Fibroblast of lung (primary cell): ENCODE results near the gene HIVEP3. TPM values are rescaled to one million over a fixed set of nuclear protein-coding genes. Genes with fewer than 3 reads are reported as not detected.

Experiments used
- DNase-seq, 2 donors: peaks; one replicate each; pipeline versions ENCODE4 v3.0.0 to v3.0.0-alpha.2; 2010; ENCODE audit warnings: low read depth in 2 of 2
- H2AFZ ChIP-seq: 2 replicates; pipeline ENCODE4 v1.5.1; 2012; ENCODE audit warnings: low read length, control low read depth, inconsistent platforms
- H3K27ac ChIP-seq: 2 replicates; pipeline ENCODE4 v1.5.1; 2011; ENCODE audit warnings: low read length, control low read depth; ENCODE audit not compliant: insufficient read depth
- H3K27me3 ChIP-seq: 2 replicates; pipeline ENCODE4 v1.5.1; 2011; ENCODE audit warnings: mild to moderate bottlenecking, low read length; ENCODE audit not compliant: control insufficient read depth, insufficient read depth
- H3K36me3 ChIP-seq: 2 replicates; pipeline ENCODE4 v1.5.1; 2011; ENCODE audit warnings: low read length; ENCODE audit not compliant: control insufficient read depth, insufficient read depth
- H3K4me1 ChIP-seq: 2 replicates; pipeline ENCODE4 v1.5.1; 2011; ENCODE audit warnings: low read length; ENCODE audit not compliant: control insufficient read depth, insufficient read depth; ENCODE audit errors: extremely low read depth
- H3K4me2 ChIP-seq: 2 replicates; pipeline ENCODE4 v1.5.1; 2011; ENCODE audit warnings: low read length, control low read depth; ENCODE audit not compliant: insufficient read depth; ENCODE audit errors: extremely low read depth
- H3K4me3 ChIP-seq, 4 experiments: fragments of 200-600 bp in 1 of 4; sonication (generic) in 1 of 4; replicated peaks in 1 of 4; 2 replicates each; pipeline ENCODE4 v1.5.1; 2011 to 2016; ENCODE audit warnings: low read length in 4 of 4, low read depth in 3 of 4, mild to moderate bottlenecking in 3 of 4, control low read depth in 2 of 4, inconsistent platforms in 1 of 4, mixed read lengths in 1 of 4; ENCODE audit not compliant: insufficient read depth in 1 of 4; ENCODE audit errors: control extremely low read depth in 1 of 4
- H3K79me2 ChIP-seq: 2 replicates; pipeline ENCODE4 v1.5.1; 2012; ENCODE audit warnings: mild to moderate bottlenecking, low read length, inconsistent platforms; ENCODE audit not compliant: control insufficient read depth, insufficient read depth
- H3K9ac ChIP-seq: 2 replicates; pipeline ENCODE4 v1.5.1; 2011; ENCODE audit warnings: mild to moderate bottlenecking, low read length, control low read depth; ENCODE audit not compliant: insufficient read depth
- H3K9me3 ChIP-seq: 2 replicates; pipeline ENCODE4 v1.5.1; 2012; ENCODE audit warnings: low read depth, low read length; ENCODE audit not compliant: control insufficient read depth, insufficient read depth
- H4K20me1 ChIP-seq: 2 replicates; pipeline ENCODE4 v1.5.1; 2011; ENCODE audit warnings: low read length; ENCODE audit not compliant: control insufficient read depth, insufficient read depth; ENCODE audit errors: extremely low read depth
- CTCF ChIP-seq, 2 donors: IDR thresholded peaks in 1 of 2; conservative IDR thresholded peaks in 1 of 2; 1 replicate in 1 of 2; 2 replicates in 1 of 2; pipeline ENCODE4 v1.5.1; 2011 to 2012; ENCODE audit warnings: low read length in 2 of 2, control low read depth in 1 of 2, inconsistent platforms in 1 of 2, low read depth in 1 of 2, mild to moderate bottlenecking in 1 of 2
- EZH2 ChIP-seq: IDR thresholded peaks from 2 replicates; pipeline ENCODE4 v1.5.1; 2012; ENCODE audit warnings: low read length, control low read depth, mild to moderate bottlenecking; ENCODE audit errors: missing control alignments
- polyA plus RNA-seq, 2 donors: library from polyadenylated mRNA; depleted of rRNA in 1 of 2; stranded (reverse) in 1 of 2; unstranded in 1 of 2; fragments of >200 nt; gene quantifications; 2 replicates each; pipeline ENCODE4 v1.2.1, GENCODE V29; 2011 to 2012; ENCODE audit warnings: missing spikeins in 1 of 2
- total RNA-seq: library from RNA; depleted of rRNA; stranded (reverse); fragments of >200 nt; gene quantifications from 2 replicates; pipeline ENCODE4 v1.2.1, GENCODE V29; 2014

The HIVEP3 gene
- total and polyA plus RNA-seq, 2 donors (not counting 1 experiment from before 2014, with no cell fraction given) = 0.83 to 3.2 TPM

- no peak for DNase-seq
- H3K27me3 ChIP-seq = no peaks in the 10 kb centered on the region
- H4K20me1 ChIP-seq = no peaks in the 10 kb centered on the region
- H2AFZ ChIP-seq = no peak overlapping the region
- no peaks in the 10 kb centered on the region for H3K4me1 ChIP-seq
- no peaks in the 10 kb centered on the region for H3K36me3 ChIP-seq
- no peak overlapping the region for H3K4me3 ChIP-seq
- no peak overlapping the region for H3K27ac ChIP-seq
- no peaks in the 10 kb centered on the region for H3K9me3 ChIP-seq
- no peak overlapping the region for H3K9ac ChIP-seq
- H3K4me2 ChIP-seq = no peak overlapping the region
- TF ChIP-seq EZH2 (no peak), CTCF (conservative IDR thresholded peaks at IDR 0.05 in 1 of 2, IDR thresholded peaks at IDR 0.05 in 1 of 2; ENCODE audit: low read depth in 1 of 2, low read length in 2 of 2) (no peak)
- no peaks in the 10 kb centered on the region for H3K79me2 ChIP-seq
Observed at GRCh38 chr1:41727749-41728115, 191.0 kb downstream of the HIVEP3 start.

- H2AFZ ChIP-seq = no peak overlapping the region
- no peak overlapping the region for H3K4me2 ChIP-seq
- H3K9me3 ChIP-seq = no peaks in the 10 kb centered on the region
- no peaks in the 10 kb centered on the region for H3K36me3 ChIP-seq
- no peak overlapping the region for H3K9ac ChIP-seq
- no peaks in the 10 kb centered on the region for H3K27me3 ChIP-seq
- H3K4me3 ChIP-seq = no peak overlapping the region
- no peak for TF ChIP-seq EZH2
- TF ChIP-seq CTCF (conservative IDR thresholded peaks at IDR 0.05 in 1 of 2, IDR thresholded peaks at IDR 0.05 in 1 of 2; ENCODE audit: low read depth in 1 of 2, low read length in 2 of 2) = no peak
- DNase-seq = no peak
- H3K79me2 ChIP-seq = no peaks in the 10 kb centered on the region
- H3K4me1 ChIP-seq = no peaks in the 10 kb centered on the region
- H4K20me1 ChIP-seq = no peaks in the 10 kb centered on the region
- no peak overlapping the region for H3K27ac ChIP-seq
Observed at GRCh38 chr1:41726899-41727748, 191.6 kb downstream of the HIVEP3 start.

- no peaks in the 10 kb centered on the region for H3K36me3 ChIP-seq
- no peak overlapping the region for H3K27ac ChIP-seq
- TF ChIP-seq CTCF (conservative IDR thresholded peaks at IDR 0.05 in 1 of 2, IDR thresholded peaks at IDR 0.05 in 1 of 2; ENCODE audit: low read depth in 1 of 2, low read length in 2 of 2) = no peak
- TF ChIP-seq EZH2 = no peak
- H3K4me1 ChIP-seq = no peaks in the 10 kb centered on the region
- H2AFZ ChIP-seq = no peak overlapping the region
- no peak overlapping the region for H3K4me3 ChIP-seq
- H3K27me3 ChIP-seq = no peaks in the 10 kb centered on the region
- no peaks in the 10 kb centered on the region for H3K79me2 ChIP-seq
- no peak overlapping the region for H3K4me2 ChIP-seq
- H3K9ac ChIP-seq = no peak overlapping the region
- no peak for DNase-seq
- no peaks in the 10 kb centered on the region for H4K20me1 ChIP-seq
- H3K9me3 ChIP-seq = no peaks in the 10 kb centered on the region
Observed at GRCh38 chr1:41726292-41726691, 192.4 kb downstream of the HIVEP3 start.
